Left colon (tissue), 2 donors: ENCODE data around the gene SPP1. TPM values are rescaled to one million over a fixed set of nuclear protein-coding genes. Genes with fewer than 3 reads are reported as not detected.
"Not testable (repeated sequence)": the region's sequence is repeated elsewhere in the genome, so short reads cannot be mapped to it uniquely, and the experiment has no call there.

Experiments used
- ATAC-seq: fragments of 200-7000 bp; cut with Tn5 transposase; one replicate; pipeline ENCODE4 v1.9.1; 2020; ENCODE audit warnings: mild to moderate bottlenecking, moderate library complexity
- DNase-seq, 2 donors: peaks; one replicate each; pipeline ENCODE4 v3.0.0-alpha.2; 2020
- intact Hi-C, 2 donors: fragments of 100-400 bp; cut with DNase I in 1 of 2; cut with micrococcal nuclease in 1 of 2; formaldehyde crosslinking; loops; one replicate each; pipeline versions ENCODE4 v1.11.2 to v1.14.0; 2022; cut with DNase I, micrococcal nuclease
- total RNA-seq, 2 donors: library from RNA; stranded (reverse); fragmentation: NEBNext Ultra II Directional; extraction: Animal tissue kit (Norgen Biotek cat#: 25700); gene quantifications; one replicate each; pipeline ENCODE4 v1.2.1, GENCODE V29; 2021
- donor health status: DM: no; HTN: no; CAD: no.
- donor health status: DM: yes; HTN: yes; CAD: no.

SPP1 gene
- total RNA-seq, 2 donors from 2014 or later: 3.7 to 7.6 TPM

- no peak for ATAC-seq
- DNase-seq: no peak
- intact Hi-C loops: loop anchor here in 1 of 2 donors (10.0 kb wide), 1 partner anchor 475 kb away; no protein-coding TSS in a partner anchor
These were observed 34.4 kb downstream of the SPP1 start for GRCh38 chr4:88009871-88010270.

- no peak for ATAC-seq
- intact Hi-C loops: no loop called here
These were observed 35.5 kb downstream of the SPP1 start for GRCh38 chr4:88010966-88011365.

GRCh38 chr4:88012647-88013046 is 37.1 kb downstream of the SPP1 start:
- no peak for ATAC-seq
- intact Hi-C loops: no loop called here
- no peak for DNase-seq

More at GRCh38 chr4:88010966-88011365, 35.5 kb downstream of the SPP1 start:
- DNase-seq: no peak

- no peak for ATAC-seq
- intact Hi-C loops: no loop called here
These were observed 38.9 kb downstream of the SPP1 start for GRCh38 chr4:88014386-88014905.

GRCh38 chr4:88015659-88016295 is 40.3 kb downstream of the SPP1 start:
- ATAC-seq (no peak), DNase-seq (no peak)
- intact Hi-C loops: no loop called here

More at GRCh38 chr4:88014386-88014905, 38.9 kb downstream of the SPP1 start:
- no peak for DNase-seq

- ATAC-seq: no peak
These were observed 42.2 kb downstream of the SPP1 start for GRCh38 chr4:88017516-88018297.

GRCh38 chr4:88018466-88018865 is 43.0 kb downstream of the SPP1 start:
- no peak for ATAC-seq
- intact Hi-C loops: no loop called here
- peak in 1 of 2 donors; percentile 43 for DNase-seq

More at GRCh38 chr4:88017516-88018297, 42.2 kb downstream of the SPP1 start:
- no peak for DNase-seq
- intact Hi-C loops: no loop called here

GRCh38 chr4:88021824-88022223 is 46.3 kb downstream of the SPP1 start:
- intact Hi-C loops: no loop called here
- DNase-seq: no peak
- ATAC-seq: no peak

- DNase-seq (no peak), ATAC-seq (no peak)
- intact Hi-C loops: no loop called here
These were observed 46.8 kb downstream of the SPP1 start for GRCh38 chr4:88022289-88022688.

GRCh38 chr4:88025868-88026661 is 50.6 kb downstream of the SPP1 start:
- intact Hi-C loops, DNase-seq: not testable (repeated sequence)

GRCh38 chr4:88027611-88028608 is 52.4 kb downstream of the SPP1 start:
- no peak for DNase-seq
- ATAC-seq: no peak

More at GRCh38 chr4:88025868-88026661, 50.6 kb downstream of the SPP1 start:
- ATAC-seq: not testable (repeated sequence)

GRCh38 chr4:88028946-88029345 is 53.4 kb downstream of the SPP1 start:
- intact Hi-C loops: no loop called here
- ATAC-seq (no peak), DNase-seq (no peak)

More at GRCh38 chr4:88027611-88028608, 52.4 kb downstream of the SPP1 start:
- intact Hi-C loops: no loop called here

- no peak for ATAC-seq
- DNase-seq: no peak
- intact Hi-C loops: no loop called here
These were observed 54.0 kb downstream of the SPP1 start for GRCh38 chr4:88029556-88029955.

- DNase-seq (no peak), ATAC-seq (no peak)
- intact Hi-C loops: loop anchor here in 1 of 2 donors (10.0 kb wide), 2 partner anchors 184 to 484 kb away; no protein-coding TSS in a partner anchor
These were observed 55.2 kb downstream of the SPP1 start for GRCh38 chr4:88030565-88031310.
